Activated CD4-positive, alpha-beta T cell treated with anti-CD3 and anti-CD28 coated beads, Interleukin-2, amount 50 U/mL, for 4 hours (primary cell): ENCODE data around the gene TPSD1.
"Not testable (repeated sequence)": the region's sequence is repeated elsewhere in the genome, so short reads cannot be mapped to it uniquely, and the experiment has no call there.

ENCODE experiments used
- DNase-seq, 2 experiments: peaks; one replicate each; pipeline ENCODE4 v3.0.0-alpha.2; 2020

The TPSD1 gene

GRCh38 chr16:1221628-1222552 lies 34.0 kb upstream of the TPSD1 start:
- no peak for DNase-seq

DNA sequence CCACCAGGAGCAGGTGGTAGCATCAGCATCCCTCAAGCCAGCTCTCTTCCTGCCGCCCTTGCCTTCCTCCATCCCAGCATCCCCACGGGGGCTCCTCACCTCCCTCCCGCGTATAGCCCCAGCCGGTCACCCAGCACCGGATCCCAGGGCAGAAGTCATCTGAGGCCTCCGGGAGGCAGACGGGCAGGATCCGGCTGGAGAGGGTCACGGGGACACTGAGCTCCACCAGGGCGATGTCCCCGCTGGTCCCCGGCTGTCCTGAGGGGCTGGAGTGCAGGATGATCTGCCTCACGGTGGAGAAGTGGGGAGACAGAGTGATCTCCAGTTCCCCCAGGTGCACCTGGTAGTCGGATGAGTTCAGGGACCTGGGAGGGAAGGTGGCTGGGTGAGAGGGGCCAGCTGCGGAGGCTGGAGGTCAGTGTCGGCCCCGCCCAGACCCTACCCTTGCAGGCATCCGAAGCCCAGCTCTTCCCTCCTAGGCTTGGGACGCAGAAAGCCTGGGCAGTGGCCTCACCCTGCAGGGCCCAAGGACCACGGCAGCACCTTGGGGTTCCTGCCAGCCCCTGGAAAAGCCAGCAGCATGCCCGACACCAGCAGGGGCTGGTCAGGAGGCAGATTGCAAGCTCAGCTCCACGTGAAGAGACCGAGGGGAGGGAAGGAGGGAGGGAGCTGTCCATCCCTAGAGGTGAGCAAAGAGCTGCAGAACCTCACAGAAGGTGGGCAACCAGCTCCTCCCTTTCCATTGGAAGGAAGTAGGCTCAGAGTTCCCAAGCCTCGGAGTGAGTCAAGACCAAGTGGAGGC lies 33.1 kb upstream of the TPSD1 start:
- DNase-seq, result no peak

GRCh38 chr16:1223355-1224214 lies 32.3 kb upstream of the TPSD1 start:
- no peak for DNase-seq

- no peak for DNase-seq
These were observed 31.3 kb upstream of the TPSD1 start for GRCh38 chr16:1224558-1224957.

DNA sequence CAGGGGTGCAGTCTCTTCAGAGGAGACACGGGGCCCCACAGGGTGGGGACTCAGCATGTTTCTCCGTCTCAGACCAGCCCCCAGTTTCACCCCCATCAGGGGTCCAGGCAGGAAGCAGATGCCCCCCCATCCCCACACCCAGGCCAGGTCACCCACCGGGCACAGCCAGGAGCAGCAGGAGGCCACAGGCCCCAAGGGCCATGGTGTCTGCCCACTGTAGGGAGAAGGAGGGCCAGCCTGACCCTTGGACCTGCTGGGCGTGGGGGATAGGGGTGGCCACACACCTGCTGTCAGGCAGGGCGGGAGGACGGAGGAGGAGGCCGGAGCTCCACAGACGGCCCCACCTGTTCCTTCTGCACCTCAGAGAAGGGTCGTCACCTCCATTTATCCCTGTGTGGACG lies 30.8 kb upstream of the TPSD1 start, which contains the start of gene TPSG1:
TSS of gene TPSG1 (minus strand) at position 218 of the 401 bp plus-strand sequence. CDS start at position 202, 16 bp downstream.
- DNase-seq, result no peak

DNA sequence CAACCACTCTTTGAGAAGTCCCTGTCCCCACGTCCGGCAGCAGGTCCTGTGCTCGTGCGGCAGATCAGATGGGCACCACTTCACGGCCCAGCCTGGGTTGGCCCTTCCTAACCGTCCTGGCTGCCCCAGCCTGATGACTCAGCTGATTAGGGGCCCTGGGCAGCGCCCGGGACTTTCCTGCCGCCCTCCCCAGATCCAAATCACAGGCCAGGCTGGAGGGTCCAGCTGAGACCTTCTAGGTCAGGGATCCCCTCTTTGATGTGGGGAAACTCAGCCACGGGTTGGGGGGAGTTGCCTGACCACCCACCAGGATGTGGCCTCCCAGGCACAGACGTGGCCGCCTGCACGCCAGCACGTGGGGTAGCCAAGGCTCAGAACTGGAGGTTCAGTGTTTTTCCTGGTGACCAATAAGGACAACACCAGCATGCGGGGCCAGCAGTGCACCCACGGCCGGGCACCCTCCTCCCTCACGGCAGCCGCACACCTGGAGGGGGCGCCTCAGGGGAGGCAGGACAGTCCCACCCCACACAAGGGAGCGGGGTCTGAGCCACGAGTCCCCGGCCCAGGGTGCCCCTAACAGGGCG lies 30.0 kb upstream of the TPSD1 start:
- DNase-seq, result not testable (repeated sequence)

DNA sequence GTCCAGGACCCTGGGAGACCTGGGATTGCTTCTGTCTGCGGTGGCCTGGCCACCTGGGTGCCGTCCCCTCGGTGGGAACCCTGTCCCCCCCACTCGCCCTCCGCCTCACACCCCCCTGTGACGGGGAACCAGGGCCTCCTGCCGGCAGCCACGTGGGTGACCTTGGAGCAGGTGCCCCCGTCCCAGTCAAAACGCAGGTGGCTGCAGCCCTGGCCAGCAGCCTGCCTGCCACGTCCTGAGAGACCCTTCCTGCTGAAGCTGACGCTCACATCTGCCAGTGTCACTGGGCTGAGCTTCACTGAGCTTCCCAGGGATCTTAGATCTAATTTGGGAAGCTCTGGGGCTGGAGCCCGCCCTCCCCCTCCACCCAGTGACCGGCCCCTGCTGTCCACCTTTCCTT lies 29.2 kb upstream of the TPSD1 start:
- not testable (repeated sequence) for DNase-seq

- not testable (repeated sequence) for DNase-seq
These were observed 27.6 kb upstream of the TPSD1 start for GRCh38 chr16:1228227-1228626.

- not testable (repeated sequence) for DNase-seq
These were observed 26.4 kb upstream of the TPSD1 start for GRCh38 chr16:1229476-1229875.

DNA sequence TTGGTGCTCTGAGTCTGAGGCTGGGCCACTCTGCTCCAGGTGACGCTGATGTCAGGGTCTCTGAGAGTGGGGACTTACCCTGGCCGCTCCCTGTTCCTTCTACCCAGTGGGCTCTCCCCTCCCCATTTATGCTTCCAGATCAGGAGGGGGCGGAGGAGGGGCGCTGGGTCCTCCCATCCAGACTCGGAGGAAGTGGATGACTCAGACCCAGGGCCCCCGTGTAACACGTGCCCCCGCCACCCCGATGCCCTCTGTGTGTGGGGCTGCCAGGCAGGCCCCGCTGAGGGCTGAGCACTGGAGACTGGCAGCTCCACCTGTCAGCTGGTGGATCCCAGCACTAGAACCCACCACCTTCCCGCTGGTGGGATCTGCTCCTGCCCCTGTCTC lies 25.8 kb upstream of the TPSD1 start, which contains the start of gene TPSB2:
TSS of gene TPSB2 (minus strand) at position 101 of the 387 bp plus-strand sequence. CDS start 233 bp downstream, outside the sequence.
- not testable (repeated sequence) for DNase-seq

- not testable (repeated sequence) for DNase-seq
These were observed 25.2 kb upstream of the TPSD1 start for GRCh38 chr16:1230471-1231212.

DNA sequence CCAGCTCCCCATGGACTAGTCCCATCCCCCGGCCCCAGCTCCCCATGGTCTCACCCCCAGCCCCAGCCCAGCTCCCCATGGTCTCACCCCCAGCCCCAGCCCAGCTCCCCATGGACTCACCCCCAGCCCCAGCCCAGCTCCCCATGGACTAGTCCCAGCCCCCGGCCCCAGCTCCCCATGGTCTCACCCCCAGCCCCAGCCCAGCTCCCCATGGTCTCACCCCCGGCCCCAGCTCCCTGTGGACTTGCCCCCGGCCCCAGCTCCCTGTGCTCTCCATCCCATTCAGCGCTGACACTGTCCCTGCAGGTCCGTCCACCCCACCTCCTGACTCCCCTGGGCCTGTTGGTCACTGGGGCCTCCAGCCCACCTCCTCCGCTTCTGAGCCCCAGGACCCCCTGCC lies 24.6 kb upstream of the TPSD1 start:
- DNase-seq, result not testable (repeated sequence)

- not testable (repeated sequence) for DNase-seq
These were observed 23.7 kb upstream of the TPSD1 start for GRCh38 chr16:1232049-1232748.

GRCh38 chr16:1236659-1237058 lies 19.2 kb upstream of the TPSD1 start:
- DNase-seq, result not testable (repeated sequence)

DNA sequence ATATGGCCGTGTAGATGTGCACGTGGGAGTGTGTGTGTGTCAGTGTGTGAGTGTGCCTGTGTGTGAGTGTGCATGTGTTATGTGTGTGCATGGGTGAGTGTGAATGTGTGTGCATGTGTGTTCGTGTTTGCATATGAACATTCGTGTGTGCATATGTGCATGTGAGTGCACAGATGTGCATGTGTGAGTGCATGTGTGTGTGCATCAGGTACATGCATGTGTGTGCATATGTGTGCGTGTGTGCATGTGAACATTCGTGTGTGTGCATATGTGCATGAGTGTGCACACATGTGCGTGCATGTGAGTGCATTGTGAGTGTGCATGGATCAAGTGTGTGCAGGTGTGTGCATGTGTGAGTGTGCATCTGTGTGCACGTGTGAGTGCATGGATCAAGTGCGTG lies 17.9 kb upstream of the TPSD1 start:
- no peak for DNase-seq

DNA sequence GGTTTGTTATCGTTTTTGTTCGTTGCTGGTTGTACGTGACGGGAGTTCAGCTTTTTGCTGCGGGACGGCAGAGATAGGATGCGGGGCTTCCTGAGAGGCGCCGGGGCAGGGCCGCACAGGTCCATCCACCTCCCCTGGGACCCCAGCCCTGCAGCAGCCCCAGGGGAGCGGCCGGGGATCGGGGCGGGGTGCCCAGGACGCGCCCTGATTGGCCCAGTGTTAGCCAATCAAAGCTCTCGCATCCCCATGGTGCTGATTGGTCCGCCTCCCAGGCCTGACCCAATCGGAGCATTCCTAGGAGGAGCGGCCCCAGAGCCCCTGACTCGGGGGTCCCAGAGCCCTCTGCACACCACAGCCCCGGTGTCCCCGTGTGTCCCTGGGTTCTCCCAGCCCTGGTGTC lies 17.0 kb upstream of the TPSD1 start:
- not testable (repeated sequence) for DNase-seq

DNA sequence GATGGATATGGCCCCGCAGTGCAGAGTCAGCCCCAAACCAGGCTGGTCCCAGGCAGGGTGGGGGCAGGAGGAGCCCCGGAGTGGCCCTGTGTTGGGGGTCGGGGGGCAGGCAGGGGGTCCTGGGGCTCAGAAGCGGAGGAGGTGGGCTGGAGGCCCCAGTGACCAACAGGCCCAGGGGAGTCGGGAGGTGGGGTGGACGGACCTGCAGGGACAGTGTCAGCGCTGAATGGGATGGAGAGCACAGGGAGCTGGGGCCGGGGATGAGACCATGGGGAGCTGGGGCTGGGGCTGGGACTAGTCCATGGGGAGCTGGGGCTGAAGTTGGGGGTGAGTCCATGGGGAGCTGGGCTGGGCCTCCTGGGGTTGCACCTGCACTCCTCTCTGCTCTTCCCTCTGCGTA lies 16.3 kb upstream of the TPSD1 start:
- not testable (repeated sequence) for DNase-seq

- DNase-seq, result not testable (repeated sequence)
These were observed 15.4 kb upstream of the TPSD1 start, which contains the start of gene TPSAB1 for GRCh38 chr16:1240436-1240835. Gene TPSAB1 (plus strand): TSS chr16:1240705. CDS start chr16:1240939, 234 bp downstream.

GRCh38 chr16:1241081-1241480 lies 14.8 kb upstream of the TPSD1 start:
- not testable (repeated sequence) for DNase-seq

- not testable (repeated sequence) for DNase-seq
These were observed 12.5 kb upstream of the TPSD1 start for GRCh38 chr16:1243363-1243762.
